Activated CD8-positive, alpha-beta memory T cell treated with anti-CD3 and anti-CD28 coated beads, Interleukin-2, amount 50 U/mL, for 48 hours (primary cell): ENCODE results near the gene NFIC.

Experiments
- DNase-seq: peaks from one replicate; pipeline ENCODE4 v3.0.0-alpha.2; 2020

The NFIC gene

GRCh38 chr19:3515891-3516422, 149.6 kb downstream of the NFIC start:
- DNase-seq, result no peak

- no peak for DNase-seq
Observed at GRCh38 chr19:3516675-3517207, 150.4 kb downstream of the NFIC start.

GRCh38 chr19:3517638-3518037, 151.3 kb downstream of the NFIC start:
- DNase-seq, result no peak

- no peak for DNase-seq
Observed at GRCh38 chr19:3518255-3518654, 151.9 kb downstream of the NFIC start.

DNA sequence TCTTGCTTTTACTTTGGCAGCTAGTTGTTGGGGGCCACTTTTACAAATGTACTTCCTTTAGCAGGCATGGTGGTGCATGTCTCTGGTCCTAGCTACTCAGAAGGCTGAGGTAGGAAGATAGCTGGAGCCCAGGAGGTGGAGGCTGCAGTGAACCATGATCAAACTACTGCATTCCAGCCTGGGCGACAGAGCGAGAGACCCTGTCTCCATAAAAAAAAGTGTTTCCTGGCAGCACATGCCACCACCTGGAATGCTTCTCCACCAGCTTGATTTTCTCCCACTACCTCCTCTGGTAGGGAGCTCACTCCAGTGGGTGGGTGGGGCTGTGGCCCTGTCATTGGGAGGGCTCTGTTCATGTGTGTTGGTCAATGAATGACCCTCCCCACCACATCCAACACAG, 152.3 kb downstream of the NFIC start:
- no peak for DNase-seq
